Muscle of back (tissue), 11 donors: ENCODE measurements around the gene PCDH17. TPM values are rescaled to one million over a fixed set of nuclear protein-coding genes. Genes with fewer than 3 reads are reported as not detected.

Source experiments
- DNase-seq, 3 donors: peaks; one replicate each; pipeline versions ENCODE4 v3.0.0 to v3.0.0-alpha.2; 2013
- polyA plus RNA-seq, 10 donors: library from polyadenylated mRNA; unstranded; fragments of 120-200 nt; gene quantifications; one replicate each; pipeline ENCODE4 v1.2.1, GENCODE V29; 2013; ENCODE audit not compliant: insufficient read length in 10 of 10

The PCDH17 gene
- polyA plus RNA-seq, 10 donors, result 5.1 to 8.6 (median 6.7) TPM

- peak in 2 of 3 donors; percentile 27 to 81 for DNase-seq
Measured at GRCh38 chr13:57633950-57634838, 2.6 kb downstream of the PCDH17 start.

- no peak for DNase-seq
Measured at GRCh38 chr13:57634839-57635165, 3.3 kb downstream of the PCDH17 start.

GRCh38 chr13:57635541-57636085 lies 4.1 kb downstream of the PCDH17 start:
- DNase-seq, result peak in 1 of 3 donors; percentile 54

- peak in 1 of 3 donors; percentile 39 for DNase-seq
Measured at GRCh38 chr13:57636816-57637215, 5.3 kb downstream of the PCDH17 start.

GRCh38 chr13:57637515-57637914 lies 6.0 kb downstream of the PCDH17 start:
- DNase-seq, result no peak

- peak in 1 of 3 donors; percentile 58 for DNase-seq
Measured at GRCh38 chr13:57638186-57638890, 6.8 kb downstream of the PCDH17 start.

- no peak for DNase-seq
Measured at GRCh38 chr13:57640607-57641006, 9.1 kb downstream of the PCDH17 start.

GRCh38 chr13:57641051-57641450 lies 9.5 kb downstream of the PCDH17 start:
- no peak for DNase-seq

- DNase-seq, result no peak
Measured at GRCh38 chr13:57644106-57644505, 12.6 kb downstream of the PCDH17 start.

- DNase-seq, result no peak
Measured at GRCh38 chr13:57653229-57653989, 21.9 kb downstream of the PCDH17 start.

- peak; percentile 8 to 59 (median 28) for DNase-seq
Measured at GRCh38 chr13:57665481-57665880, 33.9 kb downstream of the PCDH17 start.

GRCh38 chr13:57666131-57666953 lies 34.8 kb downstream of the PCDH17 start:
- no peak for DNase-seq

- no peak for DNase-seq
Measured at GRCh38 chr13:57672168-57672567, 40.6 kb downstream of the PCDH17 start.

- DNase-seq, result no peak
Measured at GRCh38 chr13:57673197-57673596, 41.7 kb downstream of the PCDH17 start.

GRCh38 chr13:57675526-57675925 lies 44.0 kb downstream of the PCDH17 start:
- DNase-seq, result peak in 1 of 3 donors; percentile 12

- DNase-seq, result no peak
Measured at GRCh38 chr13:57680609-57681008, 49.1 kb downstream of the PCDH17 start.

GRCh38 chr13:57682128-57682716 lies 50.7 kb downstream of the PCDH17 start:
- no peak for DNase-seq

GRCh38 chr13:57698851-57699250 lies 67.3 kb downstream of the PCDH17 start:
- DNase-seq, result no peak

GRCh38 chr13:57704031-57704430 lies 72.5 kb downstream of the PCDH17 start:
- DNase-seq, result no peak

- no peak for DNase-seq
Measured at GRCh38 chr13:57716295-57716694, 84.8 kb downstream of the PCDH17 start.
